NCI-H1694 treated with DMSO at 0.1 percent for 48 hours (cell line): ENCODE results near the gene MYO5C.

Experiments
- DNase-seq: peaks from one replicate; lab custom pipeline; 2025; lab: John Stamatoyannopoulos, UW

MYO5C gene

DNA sequence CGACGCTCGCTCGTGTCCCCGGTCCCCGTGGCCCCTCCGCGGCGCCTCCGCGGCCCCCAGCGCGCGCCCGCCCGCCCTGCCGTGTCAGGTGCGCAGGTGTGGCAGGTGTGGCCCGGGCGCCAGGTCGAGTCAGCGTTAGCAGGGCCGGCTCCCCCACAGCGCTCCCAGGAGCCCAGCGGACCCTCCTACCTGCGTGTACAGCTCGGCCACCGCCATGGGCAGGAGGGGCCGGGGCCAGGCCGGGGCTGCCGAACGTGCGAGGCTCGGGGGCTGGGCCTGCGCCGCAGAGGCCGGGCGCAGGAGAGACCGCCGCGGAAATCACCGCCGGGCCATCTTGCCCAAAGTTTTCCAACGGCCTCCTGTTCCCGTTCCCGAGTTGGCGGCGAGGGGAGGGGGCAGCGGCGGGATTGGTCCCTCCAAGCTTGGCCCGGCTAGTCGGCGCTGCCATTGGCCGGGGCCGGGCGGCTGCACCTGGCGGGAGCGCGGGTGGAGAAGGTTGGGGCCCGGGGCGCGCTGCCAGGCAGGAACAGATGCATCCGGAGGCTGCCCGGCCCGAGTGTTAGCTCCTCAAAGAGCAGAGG, at the start of gene MYO5C:
TSS of gene MYO5C (minus strand) at position 384 of the 581 bp plus-strand sequence. CDS start at position 216, 168 bp downstream.
- DNase-seq, result peak; percentile 34

DNA sequence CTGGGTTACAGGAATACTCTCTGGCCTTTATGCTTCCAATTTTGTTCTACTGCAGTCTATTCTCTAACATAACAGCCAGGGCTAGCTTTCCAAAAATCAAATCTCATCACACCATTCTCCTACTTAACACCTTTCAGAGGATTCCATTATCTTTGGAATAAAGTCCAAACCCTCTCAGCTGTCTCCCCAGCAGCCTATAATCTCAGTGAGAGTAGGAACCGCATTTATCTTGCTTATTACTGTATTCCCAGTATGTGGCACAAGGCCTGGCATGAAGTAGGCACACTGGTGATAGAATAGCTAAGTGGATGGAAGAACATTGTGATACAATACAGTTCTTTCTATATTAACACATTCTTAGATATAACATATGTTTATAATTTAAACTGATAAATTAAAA, 49.0 kb upstream of the MYO5C start:
- no peak for DNase-seq

DNA sequence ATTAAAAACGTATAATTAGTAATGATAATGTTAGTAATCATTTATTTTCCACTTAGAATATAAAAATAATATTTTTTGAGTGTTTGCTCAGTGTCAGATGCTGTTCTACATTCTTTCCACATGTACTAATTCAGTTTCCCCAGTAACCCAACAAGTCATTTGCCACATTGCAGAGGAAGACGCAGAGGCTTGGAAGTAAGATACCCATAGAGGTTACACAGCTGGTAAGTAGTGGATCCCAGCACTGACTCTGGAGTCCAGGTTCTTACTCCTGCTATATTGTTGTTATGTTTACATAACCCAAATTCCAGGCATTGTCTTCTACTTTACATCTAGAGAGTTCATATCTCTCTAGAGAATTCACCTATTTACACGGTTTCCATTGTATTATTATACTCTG, 48.2 kb upstream of the MYO5C start:
- DNase-seq, result no peak

GRCh38 chr15:52340093-52340492, 44.5 kb upstream of the MYO5C start:
- DNase-seq, result no peak

DNA sequence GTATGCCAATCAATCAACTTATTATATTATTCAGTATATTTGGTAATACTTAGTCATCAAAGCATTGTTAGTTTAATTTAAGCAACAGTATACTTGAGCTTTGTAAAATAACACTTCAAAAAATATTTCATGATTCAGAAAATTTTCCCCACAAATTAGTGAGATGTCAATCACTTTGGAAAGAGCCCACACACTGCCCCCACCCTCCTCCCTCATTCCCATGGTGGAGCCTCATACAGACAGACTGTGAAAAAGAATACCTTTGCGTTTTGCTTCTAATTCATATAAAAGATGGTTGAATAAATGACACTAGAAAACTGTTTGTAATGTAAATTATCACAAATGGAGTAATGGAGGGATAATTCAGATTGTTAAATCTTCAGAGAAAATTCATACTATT, 43.3 kb upstream of the MYO5C start:
- no peak for DNase-seq

DNA sequence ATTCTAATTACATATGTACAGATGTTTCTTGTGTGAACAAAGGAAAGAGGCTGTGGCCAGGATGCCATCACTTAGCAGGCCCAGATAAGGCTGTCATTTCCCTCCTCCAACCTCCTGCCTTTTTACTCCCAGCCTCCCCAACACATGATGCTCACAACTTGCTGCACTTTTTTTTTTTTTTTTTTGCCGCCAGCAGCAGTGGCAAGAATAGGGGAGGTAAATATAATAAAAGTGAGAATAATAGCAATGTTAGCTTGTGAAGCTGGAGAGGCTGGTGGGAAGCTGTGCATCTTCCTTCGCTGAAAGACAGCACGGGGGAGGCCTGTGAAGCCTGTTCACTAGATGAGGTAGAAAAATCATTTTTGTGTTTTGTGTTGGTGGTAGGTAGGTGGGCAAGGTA, 42.5 kb upstream of the MYO5C start:
- no peak for DNase-seq

DNA sequence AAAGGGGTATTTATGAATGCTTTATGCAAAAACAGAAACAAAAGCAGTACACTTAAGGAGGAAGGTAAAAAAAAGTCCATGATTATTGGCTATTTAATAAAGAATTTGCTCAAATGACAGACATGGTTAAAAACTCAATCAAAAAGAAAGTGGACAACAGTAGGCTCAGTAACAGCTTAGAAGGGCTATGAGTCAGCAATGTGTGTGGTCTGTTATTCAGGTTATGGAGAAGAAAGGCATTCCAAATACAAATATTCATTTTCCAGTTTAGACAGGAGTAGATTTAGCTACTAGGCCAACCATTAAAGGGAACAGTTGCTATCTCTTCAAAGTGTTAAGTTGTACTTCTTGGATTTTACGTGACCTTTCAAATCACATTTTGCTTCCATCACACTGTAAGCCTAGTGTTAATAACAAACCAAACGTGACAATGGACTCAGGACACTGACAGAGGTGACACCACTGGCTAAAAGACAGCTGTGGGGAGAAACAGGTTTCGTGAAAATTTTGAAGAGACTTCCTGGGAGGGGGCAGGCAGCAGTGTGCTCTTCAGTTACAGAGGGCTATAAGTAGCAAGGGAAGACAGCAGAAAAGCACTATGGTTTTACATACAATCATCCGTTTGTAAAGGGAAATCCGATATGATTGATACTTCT, 41.7 kb upstream of the MYO5C start:
- DNase-seq, result no peak

DNA sequence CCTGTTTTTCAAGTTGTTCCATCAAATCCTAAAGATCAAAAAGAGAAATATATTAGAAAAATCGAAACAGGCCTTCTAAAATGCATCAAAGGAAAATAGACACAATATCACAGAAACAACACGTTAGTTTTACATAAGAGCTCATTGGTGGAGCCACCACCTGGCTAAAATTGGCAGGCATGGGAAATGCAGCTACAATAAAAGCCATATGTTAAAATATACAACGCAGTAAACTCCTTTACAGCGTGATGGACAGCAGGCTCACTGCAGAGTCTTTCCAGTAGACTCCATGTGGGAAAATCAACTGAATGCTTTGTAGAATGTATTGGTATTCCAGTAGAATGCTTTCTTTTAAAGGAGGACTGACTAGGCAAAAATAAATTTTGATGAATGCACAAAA, 40.9 kb upstream of the MYO5C start:
- peak; percentile 49 for DNase-seq

DNA sequence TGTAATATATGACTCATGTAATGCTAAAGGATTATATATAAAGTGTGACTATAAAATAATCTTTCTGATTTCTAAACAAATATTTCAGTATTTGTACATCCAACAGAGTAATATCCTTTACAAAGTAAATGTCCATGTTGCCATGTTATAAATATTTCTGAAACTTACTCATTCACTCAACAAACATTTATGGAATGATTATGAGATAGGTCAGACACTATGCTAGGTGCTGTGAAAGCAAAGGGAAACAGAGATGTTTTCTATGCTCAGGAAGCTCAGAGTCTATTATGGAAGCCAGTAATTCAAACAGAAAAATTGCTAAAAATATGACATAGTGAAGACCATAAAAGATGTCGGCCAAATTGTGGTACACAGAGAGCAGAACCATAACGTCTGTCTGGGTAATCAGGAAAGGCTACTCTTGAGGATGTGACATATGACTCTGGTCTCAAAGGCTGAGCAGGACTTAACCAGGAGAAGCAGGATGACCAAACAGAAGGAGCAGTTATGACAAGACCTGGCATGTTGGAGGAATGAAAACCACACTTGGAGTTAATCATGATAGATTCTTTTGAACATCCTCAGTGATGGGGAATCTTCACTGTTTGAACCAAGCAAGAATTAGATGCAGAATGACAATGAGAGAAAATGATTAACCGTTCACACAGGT, 39.0 kb upstream of the MYO5C start:
- no peak for DNase-seq

- DNase-seq, result peak; percentile 48
These were observed 36.1 kb upstream of the MYO5C start for GRCh38 chr15:52331490-52332240.

- DNase-seq, result no peak
These were observed 34.4 kb upstream of the MYO5C start for GRCh38 chr15:52329987-52330386.

DNA sequence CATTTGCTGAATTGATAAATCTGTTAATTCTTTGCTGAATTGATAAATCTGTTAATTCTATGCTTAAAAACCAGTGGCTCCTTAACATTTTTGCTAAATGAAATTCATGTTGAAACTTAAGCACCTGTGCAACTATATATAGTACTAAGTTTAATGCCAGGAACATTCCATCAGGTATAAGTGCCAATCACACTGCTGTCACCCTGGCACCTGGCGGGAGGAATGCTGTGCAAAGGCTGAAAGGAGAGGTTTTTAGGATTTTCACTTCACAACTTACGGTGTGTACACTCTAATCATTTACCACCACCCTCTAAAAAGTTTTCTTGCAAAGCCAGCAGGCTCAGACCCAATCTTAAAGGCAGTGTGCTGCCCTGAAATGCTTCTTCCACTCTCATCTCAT, 33.5 kb upstream of the MYO5C start:
- no peak for DNase-seq

- DNase-seq, result no peak
These were observed 33.1 kb upstream of the MYO5C start for GRCh38 chr15:52328680-52329079.

- DNase-seq, result no peak
These were observed 31.2 kb upstream of the MYO5C start for GRCh38 chr15:52326756-52327155.

DNA sequence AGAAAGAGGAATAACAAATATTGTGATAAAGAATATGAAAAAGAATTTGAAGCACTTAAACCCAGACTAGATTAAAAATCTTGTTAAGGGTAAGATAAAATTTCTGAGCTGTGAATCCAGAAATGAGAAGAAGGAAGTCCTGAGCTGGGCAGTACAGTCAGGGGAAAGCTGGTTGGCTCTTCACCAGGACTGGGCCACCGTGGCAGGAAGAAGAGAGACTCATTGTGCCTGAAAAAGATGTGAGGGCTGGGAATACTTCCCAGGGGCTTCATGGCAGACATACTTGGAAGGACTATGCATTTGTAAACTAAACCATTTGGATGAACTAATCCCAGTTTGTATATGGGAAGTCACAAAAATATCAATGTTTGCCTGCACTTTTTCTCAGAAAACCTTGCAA, 28.5 kb upstream of the MYO5C start:
- no peak for DNase-seq

GRCh38 chr15:52318729-52319500, 23.3 kb upstream of the MYO5C start:
- peak; percentile 27 for DNase-seq

GRCh38 chr15:52317688-52318087, 22.1 kb upstream of the MYO5C start:
- no peak for DNase-seq

GRCh38 chr15:52317022-52317421, 21.4 kb upstream of the MYO5C start:
- DNase-seq, result no peak

GRCh38 chr15:52309154-52309548, 13.5 kb upstream of the MYO5C start:
- DNase-seq, result no peak

- no peak for DNase-seq
These were observed 13.0 kb upstream of the MYO5C start for GRCh38 chr15:52308446-52309153.

GRCh38 chr15:52307847-52308246, 12.2 kb upstream of the MYO5C start:
- DNase-seq, result no peak
